Suppressor macrophage treated with lipopolysaccharide for 4 hours (primary cell): ENCODE measurements around the gene SLC2A8.
A peak's percentile ranks its signal among the peaks of the same experiment; 100 is the strongest.

Experiments used
- DNase-seq: peaks from one replicate; pipeline ENCODE4 v3.0.0-alpha.2; 2020

SLC2A8 gene

DNA sequence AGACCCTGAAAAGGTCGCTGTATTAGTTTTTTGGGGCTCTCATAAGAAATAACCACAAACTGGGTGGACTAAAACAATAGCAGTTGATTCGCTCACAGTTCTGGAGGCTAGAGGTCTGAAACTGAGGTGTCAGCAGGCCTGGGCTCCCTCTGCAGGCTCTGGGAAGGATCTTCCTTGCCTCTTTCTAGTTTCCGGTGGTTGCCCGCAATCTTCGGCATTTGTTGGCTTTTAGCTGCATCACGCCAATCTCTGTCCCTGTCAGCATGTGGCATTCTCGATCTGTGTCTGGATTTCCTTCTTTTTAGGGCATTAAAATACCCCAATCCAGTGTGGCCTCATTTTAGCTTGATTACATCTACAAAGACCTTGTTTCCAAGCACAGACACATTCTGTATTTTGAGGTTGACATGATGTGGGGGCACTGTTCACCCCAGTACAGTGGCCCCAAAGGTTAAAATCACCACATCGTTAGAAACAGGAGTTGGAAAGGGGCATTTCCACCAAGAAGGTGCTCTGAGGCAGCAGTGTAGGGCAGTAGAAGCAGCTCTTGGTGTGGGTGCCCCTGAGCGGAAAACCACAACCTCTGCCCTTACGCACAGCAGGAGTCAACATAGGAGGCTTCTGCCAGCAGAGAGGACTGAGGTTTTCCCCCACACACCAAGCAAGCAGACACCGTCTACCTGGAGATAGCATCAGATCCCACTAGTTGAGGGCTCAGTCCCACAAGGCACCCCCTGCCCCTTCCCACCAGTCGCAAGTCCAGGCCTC is 40.7 kb downstream of the SLC2A8 start:
- DNase-seq, result no peak

DNA sequence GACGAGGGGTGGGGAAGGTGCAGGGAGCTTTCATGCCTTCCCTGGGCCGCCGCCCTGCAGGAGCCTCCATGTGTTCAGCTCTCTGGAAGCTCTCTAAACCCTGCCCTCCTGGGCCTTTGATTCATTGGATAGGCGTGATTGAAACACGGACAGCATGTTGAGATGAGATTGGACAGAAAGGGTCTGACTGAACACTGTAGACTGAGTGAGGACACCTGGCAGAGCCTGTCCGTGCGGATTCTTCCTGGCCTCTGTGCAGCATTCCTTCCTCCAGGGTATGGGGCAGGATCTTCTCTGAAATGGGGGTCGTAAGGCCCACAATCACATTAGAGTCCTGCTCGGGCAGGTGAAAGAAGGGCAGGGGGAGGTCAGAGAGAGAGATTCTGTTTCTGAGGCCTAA is 41.4 kb downstream of the SLC2A8 start:
- DNase-seq, result no peak

DNA sequence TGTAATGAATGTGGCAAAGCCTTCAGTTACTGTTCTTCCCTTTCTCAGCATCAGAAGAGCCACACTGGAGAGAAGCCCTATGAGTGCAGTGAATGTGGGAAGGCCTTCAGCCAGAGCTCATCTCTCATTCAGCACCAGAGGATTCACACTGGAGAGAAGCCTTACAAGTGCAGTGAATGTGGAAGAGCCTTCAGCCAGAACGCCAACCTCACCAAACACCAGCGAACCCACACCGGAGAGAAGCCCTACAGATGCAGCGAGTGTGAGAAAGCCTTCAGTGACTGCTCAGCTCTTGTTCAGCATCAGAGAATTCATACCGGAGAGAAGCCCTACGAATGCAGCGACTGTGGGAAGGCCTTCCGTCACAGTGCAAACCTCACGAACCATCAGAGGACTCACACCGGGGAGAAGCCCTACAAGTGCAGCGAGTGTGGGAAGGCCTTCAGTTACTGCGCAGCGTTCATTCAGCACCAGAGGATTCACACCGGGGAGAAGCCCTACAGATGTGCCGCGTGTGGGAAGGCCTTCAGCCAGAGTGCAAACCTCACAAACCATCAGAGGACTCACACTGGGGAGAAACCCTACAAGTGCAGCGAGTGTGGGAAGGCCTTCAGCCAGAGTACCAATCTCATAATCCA is 47.4 kb downstream of the SLC2A8 start:
- no peak for DNase-seq

DNA sequence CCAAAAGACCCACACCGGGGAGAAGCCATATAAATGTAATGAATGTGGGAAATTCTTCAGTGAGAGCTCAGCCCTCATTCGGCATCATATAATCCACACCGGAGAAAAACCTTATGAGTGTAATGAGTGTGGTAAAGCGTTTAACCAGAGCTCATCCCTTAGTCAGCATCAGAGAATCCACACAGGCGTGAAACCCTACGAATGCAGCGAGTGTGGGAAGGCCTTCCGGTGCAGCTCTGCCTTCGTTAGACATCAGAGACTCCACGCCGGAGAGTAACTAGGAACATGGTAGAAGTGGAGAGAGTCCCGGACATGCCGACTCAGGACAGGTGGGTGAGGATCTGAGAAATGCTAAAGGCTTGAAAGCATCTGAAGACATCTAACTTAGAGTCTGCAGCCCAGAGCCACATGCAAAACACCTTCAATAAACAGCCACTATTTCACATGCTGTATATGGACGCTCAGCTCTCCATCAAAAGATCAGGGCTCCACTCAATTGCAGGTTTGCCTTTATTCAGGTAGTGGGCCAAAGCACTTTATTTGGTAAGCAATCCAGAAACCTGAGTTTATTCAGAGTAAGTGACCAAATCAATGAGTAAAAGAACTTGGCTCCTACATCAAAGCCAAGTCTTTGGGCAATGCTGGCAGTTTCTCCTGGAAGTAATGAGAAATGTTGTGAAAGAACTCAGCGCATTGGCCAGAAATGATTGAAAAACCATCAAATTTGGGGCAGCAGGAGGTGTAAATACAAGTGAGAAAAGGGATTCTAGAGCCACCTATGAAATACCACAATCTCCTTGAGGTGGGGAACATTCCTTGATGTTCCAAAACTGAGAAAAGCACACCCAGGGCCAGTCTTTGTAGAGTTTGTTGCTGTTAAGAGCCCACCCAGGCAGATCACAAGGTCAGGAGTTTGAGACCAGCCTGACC is 48.2 kb downstream of the SLC2A8 start:
- DNase-seq, result no peak

DNA sequence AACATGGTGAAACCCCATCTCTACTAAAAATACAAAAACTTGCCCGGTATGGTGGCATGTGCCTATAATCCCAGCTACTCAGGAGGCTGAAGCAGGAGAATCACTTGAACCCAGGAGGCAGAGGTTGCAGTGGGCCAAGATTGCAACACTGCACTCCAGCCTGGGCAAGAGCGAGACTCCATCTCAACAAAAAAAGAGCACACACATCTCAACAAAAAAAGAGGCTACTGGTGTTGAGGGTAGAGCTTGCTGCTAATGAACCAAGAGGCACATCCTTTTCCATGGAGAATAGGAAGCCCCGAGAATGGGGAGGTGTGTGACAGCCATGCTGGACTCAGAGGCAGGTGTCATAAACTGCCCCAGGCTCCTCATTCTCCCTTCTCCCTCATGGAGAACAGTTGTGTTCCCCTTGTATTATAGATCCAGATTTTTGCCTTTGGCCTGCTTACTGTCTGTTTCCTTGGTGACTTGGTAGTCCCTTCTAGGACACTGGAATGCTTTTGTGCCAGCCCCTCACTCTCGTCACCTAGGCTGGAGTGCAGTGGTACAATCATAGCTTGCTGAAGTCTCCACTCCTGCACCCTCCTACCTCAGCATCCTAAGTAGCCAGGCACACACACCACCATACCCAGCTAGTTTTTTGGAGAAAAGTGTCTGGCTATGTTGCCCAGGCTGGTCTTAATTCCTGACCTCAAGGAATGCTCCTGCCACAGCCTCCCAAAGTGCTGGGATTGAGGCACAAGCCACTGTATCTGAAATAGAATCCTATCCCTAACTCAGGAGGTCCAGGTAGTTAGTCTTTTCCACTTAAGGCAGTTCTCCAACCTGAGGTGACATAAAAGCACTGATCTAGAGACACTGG is 49.1 kb downstream of the SLC2A8 start:
- DNase-seq, result no peak

DNA sequence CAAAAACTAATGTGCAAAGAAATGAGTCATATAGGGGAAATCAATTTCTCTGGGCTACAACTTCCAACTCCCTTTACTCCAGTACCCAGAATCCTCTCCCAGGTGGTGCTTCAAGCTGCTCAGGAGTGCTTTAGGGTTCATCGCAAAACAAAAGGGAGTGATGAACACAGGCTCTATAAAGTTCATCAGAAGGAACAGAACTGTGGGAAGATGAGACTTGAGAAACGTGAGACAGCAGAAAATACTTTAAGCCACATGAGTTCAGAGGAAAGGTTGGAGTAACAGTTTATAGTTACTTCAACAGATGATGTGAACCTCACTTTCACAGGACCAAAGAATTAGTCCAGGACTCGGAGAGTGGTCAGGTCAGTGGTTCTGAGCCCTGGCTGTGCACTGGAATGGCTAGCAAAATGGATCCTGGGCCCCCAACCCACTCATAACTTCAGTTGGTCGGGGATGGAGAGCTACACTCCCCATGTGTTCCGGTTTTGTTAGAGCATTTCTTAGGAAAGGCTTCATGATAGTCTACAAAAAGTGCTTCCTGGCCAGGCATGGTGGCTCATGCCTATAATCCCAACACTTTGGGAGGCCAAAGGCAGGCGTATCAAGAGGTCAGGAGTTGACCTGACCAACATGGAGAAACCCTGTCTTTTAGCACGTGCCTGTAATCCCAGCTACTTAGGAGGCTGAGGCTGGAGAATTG is 49.9 kb downstream of the SLC2A8 start:
- DNase-seq, result no peak

DNA sequence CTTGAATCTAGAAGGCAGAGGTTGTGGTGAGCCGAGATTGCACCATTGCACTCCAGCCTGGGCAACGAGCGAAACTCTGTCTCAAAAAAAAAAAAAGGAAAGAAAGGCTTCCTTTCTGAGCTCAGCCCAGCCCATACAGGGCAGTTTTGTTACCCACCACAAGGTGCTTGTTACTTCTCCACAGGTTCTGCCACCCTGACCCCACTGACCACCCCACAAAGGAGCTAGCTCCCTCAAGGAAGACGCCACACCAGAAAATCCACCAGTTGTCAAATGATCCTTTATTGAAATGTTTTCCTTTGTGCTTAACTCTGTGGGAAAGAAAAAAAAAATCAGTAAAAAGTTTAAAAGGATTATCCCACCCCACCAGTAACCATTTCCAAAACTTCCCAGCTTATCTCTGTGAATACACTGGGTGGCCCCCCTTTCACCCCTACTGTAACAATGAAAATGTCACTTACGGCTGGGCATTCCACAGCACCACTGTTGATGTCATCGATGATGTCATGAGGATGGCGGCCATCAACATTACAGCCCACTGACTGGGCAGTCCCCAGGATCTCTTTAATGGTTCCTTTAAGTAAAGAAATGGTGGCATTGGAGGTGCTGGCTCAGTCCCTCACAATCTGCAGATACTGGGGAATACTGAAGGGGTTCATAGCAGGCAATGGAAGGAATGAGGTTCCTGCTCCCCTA is 50.6 kb downstream of the SLC2A8 start:
- peak; percentile 19 for DNase-seq

DNA sequence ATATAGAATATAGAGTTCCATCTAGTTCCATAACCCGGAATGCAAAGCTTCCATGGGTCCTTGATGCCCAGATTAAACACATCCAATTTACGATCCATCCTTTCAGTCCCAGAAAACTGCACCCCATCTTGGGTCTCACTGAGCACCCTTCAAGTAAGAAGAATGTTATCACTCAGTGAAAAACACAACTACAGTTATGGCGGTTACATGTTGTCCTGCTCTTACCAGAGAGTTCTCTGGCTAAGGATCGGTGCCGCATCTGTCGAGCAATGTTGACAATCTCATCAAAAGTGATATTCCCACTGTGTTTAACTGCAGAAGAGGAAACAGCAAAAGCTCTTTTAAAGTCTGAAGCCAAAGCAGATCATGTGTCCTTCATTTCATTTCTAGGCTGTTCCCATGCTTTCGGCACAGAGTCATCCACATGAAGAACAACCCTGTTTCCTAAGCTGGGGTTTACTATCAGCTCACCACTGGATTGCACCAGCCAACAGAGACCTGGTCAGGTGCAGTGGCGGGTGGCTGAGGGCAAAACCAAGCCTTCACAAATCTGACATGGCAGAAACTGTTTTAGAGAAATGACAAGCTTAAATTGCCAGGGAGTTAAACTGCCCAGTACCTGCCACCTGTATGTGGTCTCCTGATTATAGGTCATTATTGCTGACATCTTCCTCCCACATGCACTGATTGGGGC is 51.3 kb downstream of the SLC2A8 start:
- DNase-seq, result no peak

DNA sequence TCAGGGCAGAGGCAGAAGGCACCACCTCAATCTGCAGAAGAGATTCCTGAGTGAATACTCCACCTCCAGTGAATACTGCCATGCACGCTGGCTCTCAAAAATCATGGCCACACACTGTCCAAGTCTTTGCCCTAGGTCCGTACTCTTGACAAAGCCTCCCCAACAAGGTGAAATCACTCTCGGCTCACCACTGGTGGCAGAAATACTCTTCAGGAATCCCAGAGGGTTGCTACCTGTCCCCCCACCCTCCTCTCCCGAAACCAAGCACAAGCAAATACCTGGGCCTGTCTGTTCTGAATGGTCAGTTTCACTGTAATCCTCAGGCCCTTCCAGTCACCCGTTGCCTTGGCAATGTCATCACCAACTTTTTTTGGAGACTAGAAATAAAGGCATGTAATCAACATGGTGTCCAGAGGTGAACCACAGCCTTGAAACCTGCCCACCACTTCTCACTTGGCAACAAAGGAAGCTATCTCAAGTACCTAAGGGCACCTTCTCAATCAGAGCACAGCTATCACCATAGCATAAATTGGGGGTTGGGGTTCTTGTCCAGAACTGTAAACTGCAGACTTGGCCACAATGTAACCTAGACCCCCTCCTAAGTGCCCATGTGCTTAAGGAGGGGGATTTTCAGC is 52.5 kb downstream of the SLC2A8 start:
- no peak for DNase-seq

DNA sequence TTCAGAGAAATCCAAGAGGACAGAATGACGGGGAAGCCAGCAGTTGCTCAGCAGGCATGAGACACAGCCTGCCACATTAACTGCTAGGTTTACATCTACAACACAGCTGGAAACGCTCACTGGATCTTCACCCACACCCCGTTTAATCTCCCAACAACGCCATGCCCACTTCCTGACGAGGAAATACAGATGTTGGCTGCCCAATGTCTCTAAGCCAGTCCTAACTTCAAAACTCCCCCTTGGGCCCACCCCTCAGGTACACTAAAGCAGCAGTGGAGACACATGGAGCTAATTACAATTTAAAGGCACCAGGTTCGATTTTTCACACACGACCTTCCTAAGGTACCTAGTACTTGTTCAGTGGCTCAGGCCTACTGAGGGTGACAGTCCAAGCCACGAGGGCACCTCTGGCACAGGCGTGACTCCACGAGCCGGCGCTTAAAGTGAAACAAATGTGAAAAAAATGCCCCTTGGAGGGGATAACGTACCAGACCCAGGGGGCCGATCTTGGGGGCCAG is 53.3 kb downstream of the SLC2A8 start:
- DNase-seq, result peak; percentile 9

DNA sequence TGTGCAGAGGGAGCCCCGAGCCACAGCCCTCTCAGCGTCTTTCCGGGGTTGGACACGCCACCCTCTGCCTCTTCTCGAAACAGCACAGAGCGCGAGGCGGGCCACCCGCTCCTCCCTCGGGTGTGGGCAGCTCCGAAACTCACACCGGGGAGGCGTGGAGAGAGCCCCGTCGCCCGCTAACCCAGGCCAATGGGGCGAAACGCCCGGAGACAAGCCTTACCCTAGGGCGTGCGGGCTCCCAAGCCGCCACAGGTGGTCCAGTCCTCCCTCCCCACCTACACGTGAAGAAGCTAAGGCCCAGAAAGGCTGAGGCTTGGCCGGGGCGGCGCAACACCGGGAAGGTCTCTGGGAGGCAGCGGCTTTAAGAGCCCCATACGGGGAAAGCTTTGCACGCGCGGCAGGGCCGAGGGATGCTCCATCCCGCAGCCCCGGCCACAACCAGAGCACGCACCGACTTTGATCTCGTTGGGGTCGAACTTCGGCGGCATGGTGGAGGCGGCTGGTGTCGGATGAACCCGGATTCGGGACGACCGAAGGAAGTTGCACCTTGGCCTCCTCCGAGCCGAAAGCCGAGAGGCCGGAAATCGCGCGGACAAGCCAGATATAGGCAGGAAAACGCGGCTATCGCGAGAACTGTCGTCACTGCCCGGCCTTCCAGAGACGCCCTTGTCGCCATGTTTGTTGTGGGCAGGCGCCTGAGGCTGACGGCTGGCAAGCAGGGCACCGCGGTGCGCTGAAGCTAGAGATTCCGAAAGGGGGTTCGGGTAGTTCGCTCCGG is 54.0 kb downstream of the SLC2A8 start, which contains the start of the genes LRSAM1 and RPL12:
Gene LRSAM1, plus strand, starts transcription at position 681 of the 778 bp plus-strand sequence. CDS start 3,018 bp downstream, outside the sequence.
Gene RPL12, minus strand, starts transcription at position 577 of the 778 bp plus-strand sequence. Its CDS starts 89 bp downstream, at position 488.
- peak; percentile 98 for DNase-seq

DNA sequence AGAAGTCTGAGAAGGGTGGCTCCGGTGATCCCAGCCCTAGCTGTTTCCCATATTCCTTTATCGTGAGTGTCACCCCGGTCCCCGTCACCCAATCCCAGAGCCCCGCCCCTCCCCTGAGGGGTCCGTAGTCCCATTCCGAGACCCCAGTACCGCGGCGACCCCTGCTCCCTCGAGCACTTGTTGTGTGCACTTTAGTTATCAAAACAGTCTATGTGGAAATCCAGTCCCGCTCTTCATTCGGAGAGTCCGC is 54.6 kb downstream of the SLC2A8 start:
- no peak for DNase-seq

DNA sequence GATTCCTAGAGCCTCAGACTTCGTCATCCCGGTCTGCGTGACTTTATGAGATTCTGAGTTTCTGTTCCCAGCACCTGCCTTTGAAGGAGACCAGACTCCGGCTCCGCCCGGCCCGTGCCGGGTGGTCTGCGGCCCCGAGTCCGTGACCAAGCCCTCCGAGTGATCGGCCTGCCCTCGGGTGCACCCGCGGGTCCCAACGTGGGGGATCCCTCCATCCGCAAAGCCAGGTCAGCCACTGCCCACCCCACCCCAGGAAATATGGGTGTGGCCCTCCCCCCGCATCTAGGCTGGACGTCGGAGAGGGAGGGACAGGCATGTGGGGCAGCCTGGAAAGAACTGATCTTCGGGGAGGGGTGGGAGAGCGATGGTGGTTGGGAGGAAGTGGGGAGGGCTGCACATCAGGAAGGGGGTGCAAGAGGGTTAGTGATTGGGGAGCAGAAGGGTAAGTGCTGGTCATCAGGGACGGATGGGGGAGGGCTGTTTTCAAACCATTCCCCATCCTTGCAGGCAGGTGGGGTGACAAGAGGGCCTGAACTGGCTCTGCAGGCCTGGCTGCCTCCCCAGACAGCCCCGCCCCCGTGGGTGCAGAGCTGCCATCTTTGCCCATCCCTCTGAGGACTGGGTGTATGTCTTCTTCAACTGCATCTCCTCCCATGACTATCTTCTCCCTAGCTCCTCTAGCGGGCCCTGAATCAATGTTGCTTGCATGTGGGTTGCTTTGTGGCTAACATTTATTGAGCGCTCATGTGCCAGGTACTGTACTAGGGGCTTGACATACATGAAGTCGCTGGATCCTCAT is 55.1 kb downstream of the SLC2A8 start:
- peak; percentile 67 for DNase-seq

DNA sequence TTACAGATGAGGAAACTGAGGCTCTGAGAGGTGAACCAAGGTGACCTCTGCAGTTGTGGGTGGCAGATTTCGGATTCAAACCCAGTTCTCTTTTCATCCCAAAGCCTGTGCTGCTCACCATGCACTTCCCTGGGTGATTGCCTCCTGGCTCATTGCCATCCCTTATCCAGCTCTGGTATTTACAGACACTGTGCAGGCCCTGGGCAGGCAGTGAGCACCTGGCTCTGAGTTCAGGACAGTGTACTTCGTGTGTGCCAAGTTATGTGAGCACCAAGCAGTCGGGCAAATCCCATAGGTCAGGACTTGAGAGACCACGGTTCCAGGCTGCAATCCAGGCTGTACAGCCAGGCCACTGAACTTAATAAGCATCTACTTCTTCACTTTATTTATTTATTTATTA is 55.7 kb downstream of the SLC2A8 start:
- no peak for DNase-seq

DNA sequence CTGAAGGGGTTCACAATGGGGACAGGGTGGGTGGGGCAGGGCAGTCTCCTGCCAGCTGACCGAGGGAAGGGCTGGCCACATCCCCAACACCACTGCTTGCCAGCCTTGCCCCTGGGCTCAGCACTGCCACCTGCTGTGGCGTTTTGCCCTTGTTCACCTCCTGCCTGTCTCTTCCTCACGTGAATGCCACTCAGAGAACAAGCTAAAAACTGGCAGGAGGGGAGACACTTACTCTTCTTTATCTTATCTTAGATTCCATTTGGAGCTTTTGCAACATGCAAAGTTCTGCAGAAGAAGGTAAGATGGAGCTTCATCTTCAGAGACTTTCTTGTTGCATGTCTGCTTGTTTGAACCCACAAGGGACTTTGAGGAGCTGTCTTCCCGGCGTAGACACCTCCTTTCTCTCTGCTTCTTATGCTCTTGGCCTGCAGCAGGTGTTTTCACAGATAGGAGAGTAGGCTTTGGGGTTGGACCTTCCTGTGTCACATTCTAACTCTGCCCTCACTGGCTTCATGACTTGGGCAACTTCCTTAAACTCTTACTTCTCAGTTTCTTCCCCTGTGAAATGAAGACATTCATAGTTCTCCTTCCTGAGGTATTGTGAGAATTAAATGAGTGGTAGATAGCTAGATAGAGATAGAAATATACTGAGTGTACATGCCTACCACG is 58.5 kb downstream of the SLC2A8 start:
- DNase-seq, result peak; percentile 71

DNA sequence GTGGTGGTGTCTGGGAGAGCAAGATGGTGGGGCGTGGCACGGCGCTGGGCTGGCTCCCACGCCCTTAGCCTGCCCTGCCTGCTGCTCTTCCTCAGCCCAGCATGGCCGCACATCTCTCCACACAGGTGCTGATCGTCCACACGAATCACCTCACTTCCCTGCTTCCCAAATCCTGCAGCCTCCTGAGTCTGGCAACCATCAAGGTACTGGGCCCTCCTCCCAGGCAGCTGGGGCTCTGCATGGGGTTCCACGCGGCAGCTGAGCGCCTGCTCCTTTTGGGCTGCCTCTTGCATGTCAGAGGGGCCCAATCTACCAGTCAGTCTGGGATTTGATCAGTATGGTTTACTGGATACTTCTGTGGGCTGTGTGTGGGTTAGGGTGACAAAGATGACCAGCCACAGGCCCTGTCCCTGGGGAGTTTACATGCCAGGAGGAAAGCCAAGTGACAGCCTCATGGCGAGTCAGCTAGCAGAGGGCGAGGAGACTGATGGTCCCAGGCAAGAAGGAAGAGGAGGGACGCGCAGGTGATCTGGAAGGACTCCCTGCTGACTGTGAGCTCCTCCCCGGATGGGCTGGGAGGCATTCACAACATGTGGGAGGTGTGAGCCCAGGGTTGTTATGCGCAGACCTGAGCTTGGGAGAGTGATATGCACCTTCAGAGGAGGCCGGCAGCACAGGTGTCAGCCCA is 60.4 kb downstream of the SLC2A8 start:
- no peak for DNase-seq
